ENCODE data around the gene MRFAP1L1.

MRFAP1L1 gene

DNA sequence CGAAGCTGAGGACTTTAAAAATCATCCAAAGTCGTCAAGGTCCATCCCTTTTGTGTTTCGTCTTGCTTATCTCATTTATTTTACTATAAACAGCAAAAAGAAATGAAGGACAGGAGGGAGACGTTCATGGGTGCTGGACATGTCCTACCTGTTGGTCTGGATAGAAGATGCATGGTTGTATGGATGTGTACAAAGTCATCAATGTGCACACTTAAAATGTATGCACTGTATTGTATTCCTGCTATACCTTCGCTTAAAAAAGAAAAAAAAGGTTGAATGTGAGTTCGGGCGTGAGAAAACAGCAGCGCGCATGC is 6.0 kb upstream of the MRFAP1L1 start:
- DNase-seq: no peak

DNA sequence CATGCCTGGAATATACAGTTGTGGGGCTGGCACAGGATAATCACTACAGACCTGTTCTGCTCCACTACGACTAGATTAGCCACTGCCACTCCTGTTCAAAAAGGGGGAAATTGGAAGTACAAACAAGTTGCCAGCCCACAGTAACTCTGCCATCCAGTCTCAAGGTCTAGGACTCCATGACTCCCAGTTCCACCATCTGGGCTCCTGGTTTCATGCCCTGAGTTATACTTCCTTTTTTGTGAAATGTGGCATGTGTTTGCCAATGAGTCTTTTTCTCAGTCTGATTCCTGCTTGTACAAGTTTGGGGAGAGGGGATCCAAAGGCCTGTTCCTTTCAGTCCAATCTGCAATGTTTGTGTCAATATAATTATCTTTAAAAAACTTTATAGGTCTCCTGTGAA is 5.3 kb upstream of the MRFAP1L1 start:
- no peak for DNase-seq

DNA sequence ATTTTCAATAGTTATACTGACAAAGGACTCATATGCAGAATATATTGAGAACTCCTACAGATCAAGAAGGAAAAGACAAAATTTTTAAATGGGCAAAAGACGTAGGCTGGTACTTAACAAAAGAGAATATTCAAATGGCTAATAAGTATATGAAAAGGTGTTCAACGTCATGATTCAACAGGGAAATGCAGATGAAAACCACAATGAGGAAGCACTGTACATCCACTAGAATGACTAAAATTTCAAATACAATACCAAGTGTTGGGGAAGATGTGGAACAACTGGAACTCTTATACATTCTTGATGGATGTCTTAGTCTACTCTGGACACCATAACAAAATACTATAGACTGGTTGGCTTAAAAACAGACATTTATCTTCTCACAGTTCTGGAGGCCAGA is 1.3 kb upstream of the MRFAP1L1 start:
- no peak for DNase-seq

DNA sequence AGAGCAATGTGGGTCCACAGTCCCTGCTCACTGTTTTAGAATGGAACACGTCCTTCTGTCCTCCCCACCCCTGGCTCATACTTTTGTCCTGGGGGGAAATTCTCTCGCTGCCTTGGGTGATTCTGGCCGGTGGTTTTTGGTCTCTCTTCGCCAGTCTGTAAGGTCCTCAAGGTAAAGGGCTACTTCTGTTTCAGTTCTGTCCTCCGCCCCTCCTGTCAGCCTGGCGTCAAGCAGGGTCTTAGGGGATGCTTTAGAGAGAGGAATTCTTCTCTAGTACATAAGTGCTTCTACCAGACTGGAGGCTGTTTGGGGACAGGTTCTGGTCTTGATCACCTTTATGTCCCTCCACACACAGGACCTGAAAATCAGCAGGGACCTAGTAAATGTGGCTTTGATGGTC is 617 bp upstream of the MRFAP1L1 start:
- DNase-seq: no peak

DNA sequence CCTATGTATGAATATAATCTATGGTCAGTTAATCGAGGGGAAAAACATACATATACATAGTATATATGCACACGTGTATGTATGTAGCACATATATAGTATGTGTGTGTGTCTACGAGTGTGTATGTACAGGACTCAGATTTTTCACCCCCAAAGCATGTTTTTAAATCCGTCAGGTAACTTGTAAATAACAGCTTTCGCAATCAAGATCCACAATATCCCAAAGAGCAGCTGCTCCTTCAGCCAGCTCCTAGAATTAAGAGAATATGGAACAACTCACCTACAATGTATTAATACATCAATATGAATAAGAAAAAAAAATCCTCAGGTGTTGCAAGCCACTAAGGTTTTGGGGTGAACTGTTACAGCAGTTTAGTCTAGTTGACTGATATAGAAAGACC is 3.5 kb downstream of the MRFAP1L1 start:
- no peak for DNase-seq

DNA sequence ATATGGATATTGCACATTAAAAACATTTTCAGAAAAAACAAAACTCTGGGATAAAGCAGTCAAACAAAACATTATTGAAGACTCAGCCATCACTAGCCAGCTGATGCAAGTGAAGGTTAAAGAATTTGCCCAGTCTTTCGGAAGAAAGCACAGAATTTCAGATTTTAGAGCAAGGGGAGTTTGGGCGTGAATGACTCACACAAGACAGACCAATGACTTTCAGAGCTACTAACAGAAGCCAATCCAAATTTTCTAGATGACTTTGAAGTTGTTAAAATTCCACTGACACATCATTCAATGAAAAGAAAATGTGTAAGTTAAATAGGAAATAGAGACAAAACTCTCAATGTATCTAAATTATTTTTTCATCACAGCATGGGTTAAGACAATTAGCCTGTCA is 4.0 kb downstream of the MRFAP1L1 start:
- DNase-seq: no peak

DNA sequence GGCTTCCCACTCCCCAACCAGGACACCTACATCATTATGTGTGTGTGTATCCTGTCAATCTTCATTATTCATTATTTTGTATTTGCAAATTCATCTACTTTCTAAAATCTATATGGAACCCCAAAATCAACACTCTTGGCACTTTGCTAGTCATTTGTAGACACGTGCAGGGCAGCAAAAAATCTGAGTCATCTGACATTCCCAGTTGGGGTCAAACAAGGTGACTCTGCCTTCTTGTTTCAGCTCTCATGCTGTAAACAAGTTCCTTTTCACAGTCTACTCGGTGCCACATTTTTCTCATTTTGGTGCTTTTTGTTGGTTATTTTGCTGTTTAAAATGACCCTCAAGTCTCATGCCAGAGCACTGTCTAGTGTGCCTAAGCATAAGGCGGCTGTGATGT is 5.9 kb downstream of the MRFAP1L1 start:
- DNase-seq: no peak

DNA sequence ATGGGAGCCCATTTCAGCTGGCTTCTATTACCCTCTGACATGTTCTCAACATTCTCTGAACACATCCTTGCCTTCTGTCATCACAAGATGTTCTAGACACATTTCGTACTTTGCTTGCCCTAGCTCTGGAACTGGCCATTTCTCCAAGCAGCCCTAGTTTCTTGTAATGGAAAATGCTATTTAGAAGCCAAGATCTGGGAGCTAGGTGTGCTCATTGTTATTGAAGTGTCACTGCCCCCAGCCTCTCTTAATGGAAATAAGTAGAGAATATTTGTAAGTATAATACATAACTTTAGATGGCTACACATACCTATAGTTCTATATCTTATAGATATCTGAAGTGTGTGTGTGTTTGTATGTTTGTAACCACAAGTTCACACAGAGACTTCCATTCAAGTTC is 6.9 kb downstream of the MRFAP1L1 start:
- no peak for DNase-seq

DNA sequence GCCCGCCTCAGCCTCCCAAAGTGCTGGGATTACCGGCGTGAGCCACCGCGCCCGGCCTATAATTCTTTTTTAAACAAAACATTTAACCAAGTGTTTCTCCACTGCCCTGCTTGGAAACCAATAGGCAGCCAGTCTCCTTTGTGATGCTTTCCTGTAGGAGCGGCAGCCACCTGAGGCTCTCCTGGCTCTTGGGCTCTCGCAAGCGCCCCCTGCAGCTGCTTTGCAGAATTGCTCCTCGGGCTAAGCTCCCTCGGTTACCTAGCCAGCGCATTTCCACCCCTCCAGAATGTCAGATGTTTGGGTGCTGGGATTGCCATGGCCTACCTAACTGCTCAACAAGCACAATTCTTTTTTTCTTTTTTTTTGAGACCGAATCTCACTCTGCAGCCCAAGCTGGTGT is 8.3 kb downstream of the MRFAP1L1 start:
- DNase-seq: no peak

DNA sequence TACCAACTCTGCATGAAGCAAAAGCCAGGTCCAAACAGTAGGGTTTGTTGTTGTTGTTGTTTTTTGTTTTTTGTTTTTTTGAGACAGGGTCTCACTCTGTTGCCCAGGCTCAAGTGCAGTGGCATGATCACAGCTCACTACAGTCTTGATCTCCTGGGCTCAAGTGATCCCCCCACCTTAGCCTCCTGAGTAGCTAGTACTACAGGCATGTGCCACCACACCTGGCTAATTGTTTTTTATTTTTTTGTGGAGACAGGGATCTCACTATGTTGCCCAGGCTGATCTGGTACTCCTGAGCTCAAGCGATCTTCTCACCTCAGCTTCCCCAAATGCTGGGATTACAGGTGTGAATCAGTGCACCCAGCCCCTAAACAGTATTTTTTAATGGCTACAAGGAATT is 9.8 kb downstream of the MRFAP1L1 start:
- DNase-seq: no peak

DNA sequence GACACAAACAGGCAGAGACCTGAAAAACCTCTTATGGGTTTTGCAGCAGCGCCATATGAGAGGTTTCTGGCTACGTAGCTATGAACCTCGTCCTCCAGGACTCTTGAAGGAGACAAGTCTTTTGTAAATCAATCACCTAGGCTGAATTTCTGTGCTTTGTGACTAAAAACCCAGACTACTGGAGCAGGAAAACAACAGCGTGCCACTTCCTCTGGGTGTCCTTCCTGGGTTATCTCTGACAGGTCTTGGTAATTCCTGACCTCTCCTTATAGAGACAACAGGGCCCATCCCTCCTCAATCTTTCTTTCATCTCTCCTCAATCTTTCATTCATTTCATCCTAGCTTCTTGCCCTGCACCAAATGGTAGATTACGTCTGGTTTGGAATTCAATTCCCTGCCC is 10.3 kb downstream of the MRFAP1L1 start:
- no peak for DNase-seq

DNA sequence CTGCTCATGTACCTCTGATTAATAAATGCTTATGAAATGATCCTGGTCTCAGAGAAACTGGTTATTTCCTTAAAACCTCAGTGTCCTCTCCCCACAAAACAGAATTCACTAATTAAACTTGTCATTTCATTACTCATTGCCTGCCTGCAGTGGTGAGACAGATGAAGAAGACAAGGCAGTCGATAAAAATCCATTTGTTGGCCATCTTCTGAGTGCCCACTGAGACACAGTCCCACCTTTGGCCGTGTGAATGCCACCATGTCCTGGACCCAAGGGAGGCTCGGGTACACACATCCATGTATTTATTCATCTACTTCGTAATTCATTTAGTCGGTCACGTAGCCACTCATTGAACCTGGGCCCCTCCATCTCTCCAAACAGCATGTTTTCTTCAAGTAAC is 12.5 kb downstream of the MRFAP1L1 start:
- DNase-seq: no peak

DNA sequence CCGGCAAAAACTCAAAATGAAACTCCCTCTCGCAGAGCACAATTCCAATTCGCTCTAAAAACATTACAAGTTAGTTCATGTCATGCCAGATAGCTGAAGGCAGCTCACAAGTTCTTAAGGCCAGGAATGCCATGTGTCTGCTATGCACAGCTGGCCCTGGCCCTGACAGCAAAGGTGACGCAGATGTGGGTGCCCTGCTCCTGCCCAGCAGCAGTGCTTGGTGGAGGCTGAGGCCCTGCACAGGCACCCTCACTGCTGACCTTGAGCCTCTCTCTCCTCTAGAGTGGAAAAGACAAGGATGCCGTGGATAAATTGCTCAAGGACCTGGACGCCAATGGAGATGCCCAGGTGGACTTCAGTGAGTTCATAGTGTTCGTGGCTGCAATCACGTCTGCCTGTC is 13.1 kb downstream of the MRFAP1L1 start:
- no peak for DNase-seq

DNA sequence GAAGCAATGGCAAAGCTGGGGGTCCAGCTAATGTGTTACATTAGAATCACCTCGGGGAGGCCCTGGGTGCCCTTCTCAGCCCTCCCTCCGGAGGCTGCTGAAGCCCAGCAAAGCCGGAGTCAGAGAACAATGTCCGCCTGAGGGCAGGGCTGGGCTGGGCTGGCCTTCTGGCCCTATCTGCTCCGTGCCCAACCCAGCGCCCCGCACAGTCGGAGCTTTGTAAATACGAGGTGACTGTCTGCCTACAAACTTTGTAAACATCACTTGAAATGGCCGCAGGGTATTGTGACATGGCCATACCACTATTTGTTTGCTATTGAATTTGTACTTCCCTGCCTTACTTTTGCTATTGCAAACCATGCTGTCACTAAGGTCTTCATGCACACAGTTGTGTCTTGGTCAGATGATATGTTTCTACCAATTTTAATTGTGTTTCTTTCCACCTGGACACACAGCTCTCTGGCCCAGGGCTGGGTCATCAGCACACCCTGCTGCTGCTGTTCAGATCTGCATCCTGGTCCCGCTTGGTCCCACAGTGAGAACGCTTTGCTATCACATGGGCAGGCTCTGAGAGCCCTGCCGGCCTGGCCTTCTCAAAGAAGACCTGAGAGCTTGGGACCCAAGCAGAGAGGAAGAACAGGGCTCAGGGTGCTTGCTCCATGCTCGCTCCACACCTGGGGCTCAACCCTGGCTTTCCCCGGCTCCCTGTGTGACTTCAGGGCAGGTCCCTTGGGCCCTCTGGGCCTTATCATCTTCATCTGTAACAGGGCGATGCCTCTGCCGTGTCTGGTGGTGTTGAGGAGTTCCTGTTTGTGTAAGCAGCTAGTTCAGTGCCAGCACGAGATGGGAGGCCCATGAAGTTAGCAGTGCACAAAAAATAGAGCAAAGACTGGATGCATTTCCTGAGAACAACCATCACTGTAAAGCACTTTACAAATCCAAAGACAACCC is 13.7 kb downstream of the MRFAP1L1 start:
- DNase-seq: no peak

DNA sequence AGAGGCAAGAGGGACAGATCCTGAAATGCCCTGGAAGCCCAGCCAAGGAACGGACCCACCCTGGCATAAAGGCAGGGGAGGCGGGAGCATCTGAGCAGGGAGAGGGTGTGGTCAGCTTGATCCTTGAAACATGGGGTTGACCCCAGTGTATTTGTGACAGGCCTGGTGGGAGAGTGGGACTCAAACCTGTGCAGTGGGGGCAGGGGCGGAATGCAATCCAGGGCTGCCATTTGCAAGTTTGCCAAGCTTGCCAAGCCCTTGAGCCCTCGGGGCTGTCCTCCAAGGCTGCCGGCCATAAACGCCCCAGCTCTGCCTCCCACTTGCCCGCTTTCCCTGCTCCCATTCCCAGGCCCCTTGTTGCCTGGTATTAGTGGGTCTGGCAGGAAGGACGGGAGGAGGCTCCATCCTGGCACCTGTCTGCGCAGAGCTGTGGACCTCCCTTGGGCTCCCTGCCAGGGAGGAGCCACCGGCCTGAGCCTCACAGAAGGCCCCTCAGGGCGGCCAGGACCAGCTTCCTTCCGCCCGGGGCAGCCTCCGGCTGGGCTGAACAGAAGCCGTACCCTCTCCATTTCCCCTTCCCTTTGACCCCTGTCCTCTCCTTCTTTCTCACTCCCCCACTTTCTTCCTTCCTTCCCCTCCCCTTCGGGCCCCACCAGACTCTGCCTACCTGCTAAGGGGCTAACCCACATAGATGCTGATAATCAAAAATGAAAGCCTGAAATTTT is 15.3 kb downstream of the MRFAP1L1 start:
- DNase-seq: no peak

DNA sequence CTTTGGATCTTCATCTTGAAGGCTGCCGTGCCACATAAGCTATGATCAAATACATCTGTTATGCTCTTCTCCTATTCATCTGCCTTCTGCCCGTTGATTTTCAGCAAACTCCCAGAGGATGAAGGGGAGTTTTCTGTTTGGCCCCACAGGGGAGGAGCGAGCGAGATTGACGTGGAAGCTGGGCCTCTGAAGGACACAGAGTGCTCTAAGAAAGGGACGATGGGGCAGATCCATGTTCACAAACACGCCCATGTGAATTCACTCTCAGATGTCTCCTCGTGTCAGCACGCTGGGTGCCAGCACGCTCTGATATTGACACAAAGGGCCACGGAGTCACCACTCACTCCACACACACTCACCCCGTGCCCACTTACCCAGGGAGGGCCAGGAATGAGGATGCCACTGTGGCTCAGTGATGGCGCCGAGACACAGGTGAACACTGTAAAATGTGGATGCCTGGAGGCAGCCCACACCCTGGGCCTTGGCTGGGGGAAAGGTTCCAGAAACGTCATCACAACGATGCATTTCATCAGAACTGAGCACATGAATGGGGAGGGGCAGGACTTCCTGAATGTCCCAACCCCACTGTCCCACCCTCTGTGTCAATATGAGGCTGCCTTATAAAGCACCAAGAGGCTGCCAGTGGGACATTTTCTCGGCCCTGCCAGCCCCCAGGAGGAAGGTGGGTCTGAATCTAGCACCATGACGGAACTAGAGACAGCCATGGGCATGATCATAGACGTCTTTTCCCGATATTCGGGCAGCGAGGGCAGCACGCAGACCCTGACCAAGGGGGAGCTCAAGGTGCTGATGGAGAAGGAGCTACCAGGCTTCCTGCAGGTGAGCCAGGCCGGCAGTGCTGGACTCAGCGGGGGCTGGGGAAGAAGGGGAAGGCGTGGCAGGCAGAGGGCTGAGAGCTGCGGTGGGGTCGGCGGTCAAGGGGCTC is 16.2 kb downstream of the MRFAP1L1 start, which contains the start of gene S100P:
S100P (plus strand) TSS at position 648 of the 946 bp plus-strand sequence; CDS start at position 703, 55 bp downstream.
- DNase-seq: no peak

DNA sequence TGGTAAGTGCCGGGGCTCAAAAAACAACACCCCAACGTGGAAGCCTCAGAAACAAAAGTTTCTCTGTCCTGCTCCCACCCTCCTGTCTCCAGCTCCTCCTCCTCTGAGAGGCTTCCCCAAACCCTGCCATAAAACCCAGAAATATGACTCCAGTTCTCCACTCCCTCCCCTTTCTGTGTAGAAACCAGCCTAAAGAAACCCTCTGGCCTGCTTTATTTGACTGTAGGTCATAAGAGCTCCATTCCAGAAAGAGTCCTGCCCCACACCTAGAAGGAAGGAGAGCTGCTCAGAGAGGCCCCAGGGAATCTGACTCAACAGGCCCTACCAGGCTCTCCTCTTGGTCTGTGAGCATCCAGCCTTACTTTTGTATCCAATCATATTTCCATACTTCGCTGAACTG is 16.9 kb downstream of the MRFAP1L1 start:
- no peak for DNase-seq

DNA sequence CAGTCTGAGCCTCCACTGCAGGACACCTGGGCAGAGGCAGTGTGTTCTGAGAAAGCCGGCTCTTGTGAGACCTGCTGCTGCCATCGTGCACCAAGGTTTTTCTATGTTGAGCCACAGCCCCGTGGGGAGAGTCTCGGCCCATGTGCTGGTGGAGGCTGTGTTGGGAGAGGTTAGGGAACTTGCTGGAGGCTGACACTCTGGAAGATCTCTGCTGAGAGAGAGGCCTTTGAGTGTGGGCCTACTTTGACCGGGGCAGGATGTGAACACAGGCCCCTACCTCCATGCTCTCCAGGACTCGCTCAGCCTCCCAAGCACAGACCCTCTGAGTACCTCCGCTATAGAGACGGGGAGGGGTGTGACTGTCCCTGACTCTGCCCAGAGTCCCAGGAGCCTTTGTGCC is 17.3 kb downstream of the MRFAP1L1 start:
- no peak for DNase-seq

DNA sequence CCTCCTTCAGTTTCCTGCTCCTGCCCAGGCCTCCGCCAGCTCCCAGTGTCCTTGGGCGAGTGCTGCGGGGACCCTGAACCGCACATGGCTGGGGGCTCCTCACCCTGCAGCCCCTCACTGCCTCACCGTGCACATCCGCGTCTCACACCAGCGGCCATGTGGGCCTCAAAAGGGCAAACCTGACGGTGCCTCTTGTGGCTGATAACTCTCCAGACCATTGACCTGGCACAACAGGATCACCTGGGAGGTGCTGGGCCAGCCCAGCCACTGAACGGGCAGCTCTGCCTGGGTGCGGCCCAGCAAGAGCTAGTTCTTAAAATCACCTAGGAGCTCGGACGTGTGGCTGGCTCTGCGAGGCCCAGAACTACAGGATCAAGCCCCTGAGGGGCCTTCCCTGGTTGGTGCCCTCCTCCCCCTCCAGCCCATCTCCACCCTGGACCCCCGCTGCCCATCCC is 20.1 kb downstream of the MRFAP1L1 start:
- DNase-seq: no peak

DNA sequence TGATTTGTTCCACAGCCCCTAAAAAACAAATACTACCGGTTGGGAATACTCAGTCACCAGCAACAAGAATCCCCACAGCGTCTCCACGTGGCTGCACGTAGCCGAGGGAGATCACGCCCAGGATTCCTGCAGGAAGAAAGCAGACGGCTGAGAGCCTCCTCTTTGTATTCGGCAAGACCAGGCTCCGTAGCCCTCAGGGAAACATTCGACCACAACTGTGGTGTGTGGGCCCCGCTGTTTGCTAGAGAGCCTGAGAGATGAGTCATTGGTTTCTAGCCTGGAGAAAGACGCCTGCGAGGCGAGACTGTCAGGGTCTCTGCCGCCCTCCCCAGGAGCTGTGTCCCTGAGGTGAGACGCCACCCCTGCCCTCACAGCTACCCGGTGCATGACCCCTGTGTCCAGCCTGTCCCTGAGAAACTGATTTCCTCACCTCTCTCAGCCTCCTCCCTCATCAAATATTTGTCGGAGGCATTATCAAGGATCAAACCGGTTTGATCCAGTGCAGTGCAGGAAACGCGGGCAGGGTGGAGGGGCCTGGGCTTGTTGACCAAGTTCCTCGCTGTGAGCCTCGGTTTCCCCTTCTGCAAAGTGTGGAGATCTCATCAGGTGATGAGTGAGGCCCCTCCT is 20.7 kb downstream of the MRFAP1L1 start:
- DNase-seq: no peak

DNA sequence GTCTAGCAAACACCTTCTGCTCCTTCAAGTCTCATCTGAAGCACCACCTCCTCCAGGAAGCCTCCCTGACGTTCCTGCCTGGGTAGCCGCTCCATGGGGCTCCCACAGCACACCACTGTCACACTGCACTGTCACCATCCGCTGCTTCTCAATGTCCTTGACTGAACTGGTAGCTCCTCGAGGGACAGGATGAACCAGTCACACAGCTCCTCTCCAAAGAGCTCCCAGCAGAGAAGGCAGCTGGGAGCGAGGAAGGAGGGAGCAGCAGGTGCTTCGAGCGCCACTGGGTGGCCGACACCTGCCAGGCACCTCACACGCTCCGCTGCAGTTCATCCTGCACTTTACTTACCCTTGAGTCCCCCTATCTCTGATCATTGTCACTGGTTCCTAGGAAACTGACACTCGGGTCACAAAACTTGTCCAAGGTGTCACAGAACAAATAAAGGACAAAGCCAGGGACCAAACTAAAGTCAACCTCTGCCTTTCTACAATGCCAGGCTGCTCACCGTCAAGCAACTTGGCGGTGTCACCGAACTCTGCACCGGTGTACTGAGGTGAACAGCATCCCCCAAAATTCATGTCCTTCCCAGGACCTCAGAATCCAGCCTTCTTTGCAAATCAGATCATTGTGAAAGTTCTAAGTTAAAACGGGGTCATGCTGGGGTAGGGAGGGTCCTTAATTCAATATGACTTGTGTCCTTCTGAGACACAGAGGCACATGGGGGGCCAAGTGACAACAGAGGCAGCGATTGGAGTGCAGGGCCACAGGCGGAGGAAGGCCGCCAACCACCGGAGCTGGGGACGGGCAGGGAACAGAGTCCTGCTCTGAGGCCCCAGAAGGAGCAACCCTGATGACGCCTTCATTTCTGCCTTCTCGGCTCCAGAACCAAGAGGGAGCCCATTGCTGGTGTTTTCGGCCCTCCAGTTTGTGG is 21.5 kb downstream of the MRFAP1L1 start:
- DNase-seq: no peak

Measured in hippocampal formation (tissue), 2 donors.